ENCODE results near the gene MARCHF6. TPM values are rescaled to one million over a fixed set of nuclear protein-coding genes. Genes with fewer than 3 reads are reported as not detected.

Gene MARCHF6
- total and polyA plus RNA-seq, 2 experiments from 2014 or later: 70.8 to 77.5 TPM

DNA sequence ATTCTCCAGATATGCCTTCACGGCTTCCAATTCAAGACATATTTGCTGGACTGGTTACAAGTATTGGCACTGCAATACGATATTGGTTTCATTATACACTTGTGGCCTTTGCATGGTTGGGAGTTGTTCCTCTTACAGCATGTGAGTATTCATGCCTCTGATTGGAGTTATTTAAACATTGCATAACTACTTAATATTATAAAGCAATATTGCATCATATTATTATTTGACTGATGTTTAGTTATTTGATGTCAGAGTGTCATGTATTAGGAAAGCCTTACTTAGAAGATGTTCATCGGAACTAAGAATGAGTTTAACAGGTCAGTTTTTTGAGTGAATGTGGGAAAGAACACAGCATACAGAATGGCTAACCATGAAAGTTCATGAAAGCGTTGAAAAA, 28.3 kb downstream of the MARCHF6 start:
- no peak for TF ChIP-seq EZH2phosphoT487 (IDR thresholded peaks at IDR 0.05; ENCODE audit: unreplicated experiment)
- TF ChIP-seq ZNF462 (CRISPR knock-in tag; IDR thresholded peaks at IDR 0.05): no peak
- TF ChIP-seq NANOG (IDR thresholded peaks at IDR 0.05; ENCODE audit: borderline replicate concordance): no peak
- TF ChIP-seq, protein P1, sequence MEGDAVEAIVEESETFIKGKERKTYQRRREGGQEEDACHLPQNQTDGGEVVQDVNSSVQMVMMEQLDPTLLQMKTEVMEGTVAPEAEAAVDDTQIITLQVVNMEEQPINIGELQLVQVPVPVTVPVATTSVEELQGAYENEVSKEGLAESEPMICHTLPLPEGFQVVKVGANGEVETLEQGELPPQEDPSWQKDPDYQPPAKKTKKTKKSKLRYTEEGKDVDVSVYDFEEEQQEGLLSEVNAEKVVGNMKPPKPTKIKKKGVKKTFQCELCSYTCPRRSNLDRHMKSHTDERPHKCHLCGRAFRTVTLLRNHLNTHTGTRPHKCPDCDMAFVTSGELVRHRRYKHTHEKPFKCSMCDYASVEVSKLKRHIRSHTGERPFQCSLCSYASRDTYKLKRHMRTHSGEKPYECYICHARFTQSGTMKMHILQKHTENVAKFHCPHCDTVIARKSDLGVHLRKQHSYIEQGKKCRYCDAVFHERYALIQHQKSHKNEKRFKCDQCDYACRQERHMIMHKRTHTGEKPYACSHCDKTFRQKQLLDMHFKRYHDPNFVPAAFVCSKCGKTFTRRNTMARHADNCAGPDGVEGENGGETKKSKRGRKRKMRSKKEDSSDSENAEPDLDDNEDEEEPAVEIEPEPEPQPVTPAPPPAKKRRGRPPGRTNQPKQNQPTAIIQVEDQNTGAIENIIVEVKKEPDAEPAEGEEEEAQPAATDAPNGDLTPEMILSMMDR (conservative IDR thresholded peaks at IDR 0.05; ENCODE audit: low read depth in 2 of 2): no peak
- TF ChIP-seq REST (IDR thresholded peaks at IDR 0.05; ENCODE audit: unreplicated experiment): no peak
- no peak for TF ChIP-seq EZH2 (IDR thresholded peaks at IDR 0.05; ENCODE audit: low read depth, unreplicated experiment)
- TF ChIP-seq JUNB (IDR thresholded peaks at IDR 0.05; ENCODE audit: unreplicated experiment): no peak
- no peak for TF ChIP-seq ETS1 (IDR thresholded peaks at IDR 0.05)
- TF ChIP-seq POLR2AphosphoS5 (IDR thresholded peaks at IDR 0.05; ENCODE audit: low read depth): no peak
- no peak for TF ChIP-seq STAT1 (IDR thresholded peaks at IDR 0.05; ENCODE audit: unreplicated experiment)
- no peak for TF ChIP-seq ZNF114 (CRISPR knock-in tag; IDR thresholded peaks at IDR 0.05)
- TF ChIP-seq ZNF331 (CRISPR knock-in tag; IDR thresholded peaks at IDR 0.05; ENCODE audit: low read depth): no peak
- Histone ChIP-seq H3K9me2 (ENCODE audit: insufficient read depth) (no peaks in the 10 kb centered on the region), H3K36me3 (ENCODE audit: insufficient read depth) (peaks cover 9% of the 10 kb centered on the region; the same call in 1 of the 2 replicates), H3K4me2 (no peak overlapping the region), H3K27ac (ENCODE audit: low read depth) (no peak overlapping the region), H2AFZ (no peak overlapping the region), H3K27me3 (ENCODE audit: insufficient read depth) (no peaks in the 10 kb centered on the region), H3K4me1 (ENCODE audit: insufficient read depth) (no peaks in the 10 kb centered on the region), H3K79me2 (replicated peaks; ENCODE audit: insufficient read depth) (peaks cover 53% of the 10 kb centered on the region), H3K4me3 (no peak overlapping the region), H4K20me1 (replicated peaks; ENCODE audit: insufficient read depth) (peaks cover 4% of the 10 kb centered on the region), H3F3A (replicated peaks; ENCODE audit: low read depth) (no peaks in the 10 kb centered on the region)
- Mint-ChIP-seq H3K4me1 (peaks cover 7% of the 10 kb centered on the region), H3K4me3 (no peak overlapping the region), H3K27ac (no peak overlapping the region), H3K9me3 (no peaks in the 10 kb centered on the region), H3K27me3 (ENCODE audit: insufficient read depth, low read depth, poor library complexity) (peaks cover 2% of the 10 kb centered on the region), H3K36me3 (ENCODE audit: low read depth) (peaks cover 39% of the 10 kb centered on the region)
- ATAC-seq (no peak), DNase-seq (ENCODE audit: low spot score) (no peak)

All from GM23338 (cell line).